ENCODE data around the gene EPB41L1.

DNA sequence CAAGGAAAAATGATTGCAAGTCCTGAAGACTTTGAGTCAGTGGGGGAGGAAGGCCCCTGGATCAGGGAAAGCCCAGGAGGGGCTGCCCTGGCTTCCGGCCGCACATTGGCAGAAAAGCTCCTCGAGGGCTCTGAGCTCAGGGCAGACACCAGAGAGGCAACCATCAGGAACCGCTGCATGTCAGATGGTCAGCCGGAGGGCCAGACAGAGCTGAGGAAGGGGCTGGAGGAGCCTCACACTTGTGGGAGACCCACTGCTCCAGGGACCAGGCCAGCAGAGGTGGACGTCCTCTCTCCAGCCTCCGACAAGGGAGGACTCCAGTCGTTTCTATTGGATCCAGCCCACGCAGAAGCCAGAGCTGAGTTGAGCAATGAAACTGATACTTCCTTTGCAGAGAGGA lies 51.5 kb downstream of the EPB41L1 start:
- TF ChIP-seq POLR2AphosphoS5 (IDR thresholded peaks at IDR 0.05; ENCODE audit: low read depth, low read length) (no peak), TCF7L2 (IDR thresholded peaks at IDR 0.05; ENCODE audit: low read depth, low read length) (no peak), SIN3A (IDR thresholded peaks at IDR 0.05; ENCODE audit: borderline replicate concordance, insufficient read depth, low read depth, low read length) (no peak)
- TF ChIP-seq, protein P1, sequence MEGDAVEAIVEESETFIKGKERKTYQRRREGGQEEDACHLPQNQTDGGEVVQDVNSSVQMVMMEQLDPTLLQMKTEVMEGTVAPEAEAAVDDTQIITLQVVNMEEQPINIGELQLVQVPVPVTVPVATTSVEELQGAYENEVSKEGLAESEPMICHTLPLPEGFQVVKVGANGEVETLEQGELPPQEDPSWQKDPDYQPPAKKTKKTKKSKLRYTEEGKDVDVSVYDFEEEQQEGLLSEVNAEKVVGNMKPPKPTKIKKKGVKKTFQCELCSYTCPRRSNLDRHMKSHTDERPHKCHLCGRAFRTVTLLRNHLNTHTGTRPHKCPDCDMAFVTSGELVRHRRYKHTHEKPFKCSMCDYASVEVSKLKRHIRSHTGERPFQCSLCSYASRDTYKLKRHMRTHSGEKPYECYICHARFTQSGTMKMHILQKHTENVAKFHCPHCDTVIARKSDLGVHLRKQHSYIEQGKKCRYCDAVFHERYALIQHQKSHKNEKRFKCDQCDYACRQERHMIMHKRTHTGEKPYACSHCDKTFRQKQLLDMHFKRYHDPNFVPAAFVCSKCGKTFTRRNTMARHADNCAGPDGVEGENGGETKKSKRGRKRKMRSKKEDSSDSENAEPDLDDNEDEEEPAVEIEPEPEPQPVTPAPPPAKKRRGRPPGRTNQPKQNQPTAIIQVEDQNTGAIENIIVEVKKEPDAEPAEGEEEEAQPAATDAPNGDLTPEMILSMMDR (IDR thresholded peaks at IDR 0.05), result no peak
- TF ChIP-seq, protein P2, sequence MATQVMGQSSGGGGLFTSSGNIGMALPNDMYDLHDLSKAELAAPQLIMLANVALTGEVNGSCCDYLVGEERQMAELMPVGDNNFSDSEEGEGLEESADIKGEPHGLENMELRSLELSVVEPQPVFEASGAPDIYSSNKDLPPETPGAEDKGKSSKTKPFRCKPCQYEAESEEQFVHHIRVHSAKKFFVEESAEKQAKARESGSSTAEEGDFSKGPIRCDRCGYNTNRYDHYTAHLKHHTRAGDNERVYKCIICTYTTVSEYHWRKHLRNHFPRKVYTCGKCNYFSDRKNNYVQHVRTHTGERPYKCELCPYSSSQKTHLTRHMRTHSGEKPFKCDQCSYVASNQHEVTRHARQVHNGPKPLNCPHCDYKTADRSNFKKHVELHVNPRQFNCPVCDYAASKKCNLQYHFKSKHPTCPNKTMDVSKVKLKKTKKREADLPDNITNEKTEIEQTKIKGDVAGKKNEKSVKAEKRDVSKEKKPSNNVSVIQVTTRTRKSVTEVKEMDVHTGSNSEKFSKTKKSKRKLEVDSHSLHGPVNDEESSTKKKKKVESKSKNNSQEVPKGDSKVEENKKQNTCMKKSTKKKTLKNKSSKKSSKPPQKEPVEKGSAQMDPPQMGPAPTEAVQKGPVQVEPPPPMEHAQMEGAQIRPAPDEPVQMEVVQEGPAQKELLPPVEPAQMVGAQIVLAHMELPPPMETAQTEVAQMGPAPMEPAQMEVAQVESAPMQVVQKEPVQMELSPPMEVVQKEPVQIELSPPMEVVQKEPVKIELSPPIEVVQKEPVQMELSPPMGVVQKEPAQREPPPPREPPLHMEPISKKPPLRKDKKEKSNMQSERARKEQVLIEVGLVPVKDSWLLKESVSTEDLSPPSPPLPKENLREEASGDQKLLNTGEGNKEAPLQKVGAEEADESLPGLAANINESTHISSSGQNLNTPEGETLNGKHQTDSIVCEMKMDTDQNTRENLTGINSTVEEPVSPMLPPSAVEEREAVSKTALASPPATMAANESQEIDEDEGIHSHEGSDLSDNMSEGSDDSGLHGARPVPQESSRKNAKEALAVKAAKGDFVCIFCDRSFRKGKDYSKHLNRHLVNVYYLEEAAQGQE (IDR thresholded peaks at IDR 0.05; ENCODE audit: insufficient read depth in 1 of 2, low read depth in 2 of 2, low read length in 1 of 2), result no peak

All from Panc1 (cell line).